ENCODE measurements around the gene DLGAP1. TPM values are rescaled to one million over a fixed set of nuclear protein-coding genes. Genes with fewer than 3 reads are reported as not detected.

DLGAP1 gene
- total RNA-seq, 1 experiment from 2014 or later: 0.07 TPM

DNA sequence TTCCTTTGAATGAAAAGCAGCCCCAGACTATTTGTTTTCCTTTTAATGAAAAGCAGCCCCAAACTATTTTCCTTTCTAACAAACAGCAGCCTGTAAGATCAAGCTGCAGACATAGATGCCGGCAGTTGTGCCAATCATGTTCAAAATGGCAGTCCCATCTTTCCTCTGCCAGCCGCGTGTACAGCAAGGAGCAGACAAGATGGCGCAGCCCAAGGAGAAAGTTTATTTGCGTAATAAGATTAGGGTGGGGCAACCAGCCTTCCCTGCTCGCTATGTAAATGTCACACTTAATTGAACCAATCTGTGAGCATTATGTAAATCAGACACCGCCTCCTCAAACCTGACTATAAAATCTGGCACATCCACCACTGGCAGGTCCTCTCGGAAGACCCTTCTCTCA is 779.1 kb downstream of the DLGAP1 start:
- intact Hi-C loops (cut with micrococcal nuclease; ENCODE audit: unreplicated experiment): no loop called here
- peaks cover 13% of the 10 kb centered on the region for H3K4me1 Mint-ChIP-seq (ENCODE audit: low read depth, unreplicated experiment)
- peaks cover 6% of the 10 kb centered on the region; the same call in 1 of the 2 replicates for H3K9me3 ChIP-seq
- H3K36me3 Mint-ChIP-seq (ENCODE audit: insufficient read depth, unreplicated experiment): no peaks in the 10 kb centered on the region
- H3K36me3 ChIP-seq (ENCODE audit: control insufficient read depth, insufficient read depth, low read length): no peaks in the 10 kb centered on the region
- peaks cover 21% of the 10 kb centered on the region for H3K4me1 ChIP-seq
- no peak for TF ChIP-seq CTCF (IDR thresholded peaks at IDR 0.05; ENCODE audit: insufficient read depth in 1 of 2, low read depth in 1 of 2, low read length in 1 of 2, severe bottlenecking in 1 of 2, unreplicated experiment in 1 of 2)
- ChIA-PET POLR2A (no interaction called here), CTCF (no interaction called here)
- no peaks in the 10 kb centered on the region for H3K27me3 ChIP-seq (replicated peaks; ENCODE audit: control insufficient read depth, insufficient read depth, low read length)
- no peak overlapping the region for H3K27ac Mint-ChIP-seq (ENCODE audit: unreplicated experiment)
- DNase-seq: no peak
- H3K27me3 Mint-ChIP-seq (ENCODE audit: insufficient read depth, unreplicated experiment): no peaks in the 10 kb centered on the region
- no TSS peak for BruUV-seq (replicated peaks)
- no peak overlapping the region for H3K4me3 Mint-ChIP-seq (ENCODE audit: unreplicated experiment)
- no peak overlapping the region for H3K4me3 ChIP-seq (ENCODE audit: low read depth, low read length)
- peaks cover 12% of the 10 kb centered on the region for H3K9me3 Mint-ChIP-seq (ENCODE audit: unreplicated experiment)

- ChIA-PET POLR2A (interaction anchor here (0.7 kb wide), 1 partner anchor 227 kb away, joined by 3 read pairs; no protein-coding TSS in a partner anchor), CTCF (no interaction called here)
- peaks cover 12% of the 10 kb centered on the region for H3K9me3 Mint-ChIP-seq (ENCODE audit: unreplicated experiment)
- no peaks in the 10 kb centered on the region for H3K36me3 ChIP-seq (ENCODE audit: control insufficient read depth, insufficient read depth, low read length)
- H3K36me3 Mint-ChIP-seq (ENCODE audit: insufficient read depth, unreplicated experiment): no peaks in the 10 kb centered on the region
- H3K27me3 Mint-ChIP-seq (ENCODE audit: insufficient read depth, unreplicated experiment): no peaks in the 10 kb centered on the region
- H3K4me1 Mint-ChIP-seq (ENCODE audit: low read depth, unreplicated experiment): peaks cover 16% of the 10 kb centered on the region
- peaks cover 6% of the 10 kb centered on the region; the same call in 1 of the 2 replicates for H3K9me3 ChIP-seq
- BruUV-seq (replicated peaks): no TSS peak
- H3K4me3 ChIP-seq (ENCODE audit: low read depth, low read length): no peak overlapping the region
- DNase-seq: no peak
- H3K4me3 Mint-ChIP-seq (ENCODE audit: unreplicated experiment): no peak overlapping the region
- no peak for TF ChIP-seq CTCF (IDR thresholded peaks at IDR 0.05; ENCODE audit: insufficient read depth in 1 of 2, low read depth in 1 of 2, low read length in 1 of 2, severe bottlenecking in 1 of 2, unreplicated experiment in 1 of 2)
- peaks cover 21% of the 10 kb centered on the region for H3K4me1 ChIP-seq
- intact Hi-C loops (cut with micrococcal nuclease; ENCODE audit: unreplicated experiment): no loop called here
- H3K27me3 ChIP-seq (replicated peaks; ENCODE audit: control insufficient read depth, insufficient read depth, low read length): no peaks in the 10 kb centered on the region
- H3K27ac Mint-ChIP-seq (ENCODE audit: unreplicated experiment): no peak overlapping the region
Observed at GRCh38 chr18:3675446-3675845, 779.7 kb downstream of the DLGAP1 start.

DNA sequence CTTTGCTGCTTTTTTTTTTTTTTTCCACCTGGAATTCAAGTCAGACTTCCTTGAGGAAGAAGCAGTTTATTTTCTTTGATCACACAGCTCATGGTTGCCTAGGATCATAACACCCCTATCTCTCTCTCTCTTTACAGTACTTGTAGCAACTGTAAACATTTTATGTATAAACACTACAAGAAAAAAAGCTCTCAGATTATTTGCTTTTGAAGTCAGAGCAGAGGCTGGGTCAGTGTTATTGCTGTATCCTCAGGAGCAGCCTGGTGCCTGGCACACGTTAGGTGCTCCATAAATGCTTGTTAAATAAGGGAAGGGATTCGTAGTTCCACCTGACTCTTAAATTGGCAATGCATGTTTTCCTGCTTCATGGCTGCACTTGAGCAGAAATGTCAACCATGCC is 783.9 kb downstream of the DLGAP1 start:
- CTCF ChIA-PET: interaction anchor here (0.8 kb wide), 1 partner anchor 53 kb away, joined by 3 read pairs; no protein-coding TSS in a partner anchor
- H3K4me1 ChIP-seq: peaks cover 25% of the 10 kb centered on the region
- POLR2A ChIA-PET: no interaction called here

More for the DNA sequence above, 783.9 kb downstream of the DLGAP1 start:
- no peaks in the 10 kb centered on the region for H3K27me3 Mint-ChIP-seq (ENCODE audit: insufficient read depth, unreplicated experiment)
- H3K4me1 Mint-ChIP-seq (ENCODE audit: low read depth, unreplicated experiment): peaks cover 25% of the 10 kb centered on the region
- Histone ChIP-seq H3K9me3 (peaks cover 4% of the 10 kb centered on the region; the same call in 1 of the 2 replicates), H3K27me3 (replicated peaks; ENCODE audit: control insufficient read depth, insufficient read depth, low read length) (no peaks in the 10 kb centered on the region), H3K36me3 (ENCODE audit: control insufficient read depth, insufficient read depth, low read length) (no peaks in the 10 kb centered on the region), H3K4me3 (ENCODE audit: low read depth, low read length) (no peak overlapping the region)
- H3K36me3 Mint-ChIP-seq (ENCODE audit: insufficient read depth, unreplicated experiment): no peaks in the 10 kb centered on the region
- no peak for DNase-seq
- BruUV-seq (replicated peaks): no TSS peak
- TF ChIP-seq CTCF (IDR thresholded peaks at IDR 0.05; ENCODE audit: insufficient read depth in 1 of 2, low read depth in 1 of 2, low read length in 1 of 2, severe bottlenecking in 1 of 2, unreplicated experiment in 1 of 2): no peak
- intact Hi-C loops (cut with micrococcal nuclease; ENCODE audit: unreplicated experiment): no loop called here
- no peak overlapping the region for H3K4me3 Mint-ChIP-seq (ENCODE audit: unreplicated experiment)
- H3K9me3 Mint-ChIP-seq (ENCODE audit: unreplicated experiment): peaks cover 5% of the 10 kb centered on the region
- peak overlapping the region; percentile 66 for H3K27ac Mint-ChIP-seq (ENCODE audit: unreplicated experiment)

All from Caco-2 (cell line).